ENCODE measurements around the gene AUTS2.

The AUTS2 gene

GRCh38 chr7:70738151-70738885 is 1140.0 kb downstream of the AUTS2 start:
- DNase-seq (ENCODE audit: low read depth): no peak
- no peak for TF ChIP-seq CTCF (IDR thresholded peaks at IDR 0.05; ENCODE audit: insufficient read depth, low read depth, low read length, missing control alignments)
- H3K4me3 ChIP-seq (ENCODE audit: low read depth, low read length): no peak overlapping the region

- no peak for DNase-seq (ENCODE audit: low read depth)
- no peak for TF ChIP-seq CTCF (IDR thresholded peaks at IDR 0.05; ENCODE audit: insufficient read depth, low read depth, low read length, missing control alignments)
- H3K4me3 ChIP-seq (ENCODE audit: low read depth, low read length): no peak overlapping the region
Observed at GRCh38 chr7:70739646-70740210, 1141.5 kb downstream of the AUTS2 start.

- DNase-seq (ENCODE audit: low read depth): no peak
- TF ChIP-seq CTCF (IDR thresholded peaks at IDR 0.05; ENCODE audit: insufficient read depth, low read depth, low read length, missing control alignments): no peak
- H3K4me3 ChIP-seq (ENCODE audit: low read depth, low read length): no peak overlapping the region
Observed at GRCh38 chr7:70741666-70742065, 1143.4 kb downstream of the AUTS2 start.

- no peak overlapping the region for H3K4me3 ChIP-seq (ENCODE audit: low read depth, low read length)
- no peak for TF ChIP-seq CTCF (IDR thresholded peaks at IDR 0.05; ENCODE audit: insufficient read depth, low read depth, low read length, missing control alignments)
- no peak for DNase-seq (ENCODE audit: low read depth)
Observed at GRCh38 chr7:70743531-70744325, 1145.5 kb downstream of the AUTS2 start.

GRCh38 chr7:70744492-70744891 is 1146.2 kb downstream of the AUTS2 start:
- no peak for TF ChIP-seq CTCF (IDR thresholded peaks at IDR 0.05; ENCODE audit: insufficient read depth, low read depth, low read length, missing control alignments)
- no peak for DNase-seq (ENCODE audit: low read depth)
- no peak overlapping the region for H3K4me3 ChIP-seq (ENCODE audit: low read depth, low read length)

GRCh38 chr7:70749831-70750230 is 1151.6 kb downstream of the AUTS2 start:
- DNase-seq (ENCODE audit: low read depth): no peak
- H3K4me3 ChIP-seq (ENCODE audit: low read depth, low read length): no peak overlapping the region
- TF ChIP-seq CTCF (IDR thresholded peaks at IDR 0.05; ENCODE audit: insufficient read depth, low read depth, low read length, missing control alignments): no peak
